ENCODE measurements around the gene APBA3.
"Not testable (repeated sequence)": the region's sequence is repeated elsewhere in the genome, so short reads cannot be mapped to it uniquely, and the experiment has no call there.

The APBA3 gene

DNA sequence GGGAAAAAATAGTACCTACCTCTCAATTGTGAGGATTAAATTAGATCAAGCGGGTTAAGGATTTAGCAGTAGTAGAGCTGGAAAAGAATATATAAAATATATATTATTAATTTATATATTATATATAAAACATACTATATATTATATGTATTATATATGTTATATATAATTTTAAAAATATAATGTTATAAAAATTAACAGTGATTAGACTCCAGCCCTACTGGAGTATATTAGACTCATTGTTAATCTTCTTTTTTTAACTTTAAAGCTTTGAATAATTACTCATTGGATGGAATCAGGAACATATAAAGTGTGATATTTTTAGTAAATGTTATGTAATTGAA is 610 bp upstream of the APBA3 start:
- H3K9me3 ChIP-seq (ENCODE audit: insufficient read depth, low read length): no peaks in the 10 kb centered on the region
- peak overlapping the region; percentile 93 for H3K4me3 ChIP-seq (ENCODE audit: insufficient read length, low read depth)
- peak overlapping the region; percentile 99 for H3K9ac ChIP-seq (ENCODE audit: insufficient read length, low read depth)
- no peaks in the 10 kb centered on the region for H3K27me3 ChIP-seq (ENCODE audit: insufficient read depth, insufficient read length)
- H3K4me1 ChIP-seq (ENCODE audit: insufficient read depth, insufficient read length): peaks cover 4% of the 10 kb centered on the region
- no peak for DNase-seq (ENCODE audit: low read depth, low spot score)
- peaks cover 42% of the 10 kb centered on the region for H3K36me3 ChIP-seq (ENCODE audit: insufficient read depth, insufficient read length, low read length)
- TF ChIP-seq ZNF274 (IDR thresholded peaks at IDR 0.05; ENCODE audit: low read depth, low read length): no peak
- TF ChIP-seq SUZ12 (IDR thresholded peaks at IDR 0.05; ENCODE audit: extremely low read depth, insufficient read depth, insufficient read length): no peak
- no peak for TF ChIP-seq YY1 (IDR thresholded peaks at IDR 0.05; ENCODE audit: insufficient read depth, insufficient read length)

- TF ChIP-seq SUZ12 (IDR thresholded peaks at IDR 0.05; ENCODE audit: extremely low read depth, insufficient read depth, insufficient read length) (no peak), YY1 (IDR thresholded peaks at IDR 0.05; ENCODE audit: insufficient read depth, insufficient read length) (no peak), ZNF274 (IDR thresholded peaks at IDR 0.05; ENCODE audit: low read depth, low read length) (no peak)
- Histone ChIP-seq H3K4me1 (ENCODE audit: insufficient read depth, insufficient read length) (peaks cover 4% of the 10 kb centered on the region), H3K4me3 (ENCODE audit: insufficient read length, low read depth) (peak overlapping the region; percentile 96), H3K27me3 (ENCODE audit: insufficient read depth, insufficient read length) (no peaks in the 10 kb centered on the region), H3K9me3 (ENCODE audit: insufficient read depth, low read length) (no peaks in the 10 kb centered on the region), H3K36me3 (ENCODE audit: insufficient read depth, insufficient read length, low read length) (peaks cover 38% of the 10 kb centered on the region), H3K9ac (ENCODE audit: insufficient read length, low read depth) (peak overlapping the region; percentile 97)
- no peak for DNase-seq (ENCODE audit: low read depth, low spot score)
Measured at GRCh38 chr19:3760871-3761361, 576 bp downstream of the APBA3 start.

GRCh38 chr19:3759482-3760254 is 1.8 kb downstream of the APBA3 start:
- Histone ChIP-seq H3K4me3 (ENCODE audit: insufficient read length, low read depth) (no peak overlapping the region), H3K9ac (ENCODE audit: insufficient read length, low read depth) (peak overlapping the region; percentile 50), H3K4me1 (ENCODE audit: insufficient read depth, insufficient read length) (peaks cover 2% of the 10 kb centered on the region), H3K36me3 (ENCODE audit: insufficient read depth, insufficient read length, low read length) (peaks cover 36% of the 10 kb centered on the region), H3K9me3 (ENCODE audit: insufficient read depth, low read length) (no peaks in the 10 kb centered on the region), H3K27me3 (ENCODE audit: insufficient read depth, insufficient read length) (no peaks in the 10 kb centered on the region)
- no peak for DNase-seq (ENCODE audit: low read depth, low spot score)
- TF ChIP-seq YY1 (IDR thresholded peaks at IDR 0.05; ENCODE audit: insufficient read depth, insufficient read length) (no peak), ZNF274 (IDR thresholded peaks at IDR 0.05; ENCODE audit: low read depth, low read length) (no peak), SUZ12 (IDR thresholded peaks at IDR 0.05; ENCODE audit: extremely low read depth, insufficient read depth, insufficient read length) (no peak)

- not testable (repeated sequence) for H3K9me3 ChIP-seq (ENCODE audit: insufficient read depth, low read length)
Measured at GRCh38 chr19:3758297-3758696, 3.2 kb downstream of the APBA3 start.

GRCh38 chr19:3757705-3758104 is 3.8 kb downstream of the APBA3 start:
- not testable (repeated sequence) for H3K4me3 ChIP-seq (ENCODE audit: insufficient read length, low read depth); H3K9ac ChIP-seq (ENCODE audit: insufficient read length, low read depth); H3K4me1 ChIP-seq (ENCODE audit: insufficient read depth, insufficient read length); H3K27me3 ChIP-seq (ENCODE audit: insufficient read depth, insufficient read length); DNase-seq (ENCODE audit: low read depth, low spot score); H3K9me3 ChIP-seq (ENCODE audit: insufficient read depth, low read length)
- H3K36me3 ChIP-seq (ENCODE audit: insufficient read depth, insufficient read length, low read length): peaks cover 48% of the 10 kb centered on the region

More at GRCh38 chr19:3758297-3758696, 3.2 kb downstream of the APBA3 start:
- H3K4me3 ChIP-seq (ENCODE audit: insufficient read length, low read depth); DNase-seq (ENCODE audit: low read depth, low spot score); H3K27me3 ChIP-seq (ENCODE audit: insufficient read depth, insufficient read length); H3K9ac ChIP-seq (ENCODE audit: insufficient read length, low read depth); H3K4me1 ChIP-seq (ENCODE audit: insufficient read depth, insufficient read length): not testable (repeated sequence)
- H3K36me3 ChIP-seq (ENCODE audit: insufficient read depth, insufficient read length, low read length): peaks cover 44% of the 10 kb centered on the region

DNA sequence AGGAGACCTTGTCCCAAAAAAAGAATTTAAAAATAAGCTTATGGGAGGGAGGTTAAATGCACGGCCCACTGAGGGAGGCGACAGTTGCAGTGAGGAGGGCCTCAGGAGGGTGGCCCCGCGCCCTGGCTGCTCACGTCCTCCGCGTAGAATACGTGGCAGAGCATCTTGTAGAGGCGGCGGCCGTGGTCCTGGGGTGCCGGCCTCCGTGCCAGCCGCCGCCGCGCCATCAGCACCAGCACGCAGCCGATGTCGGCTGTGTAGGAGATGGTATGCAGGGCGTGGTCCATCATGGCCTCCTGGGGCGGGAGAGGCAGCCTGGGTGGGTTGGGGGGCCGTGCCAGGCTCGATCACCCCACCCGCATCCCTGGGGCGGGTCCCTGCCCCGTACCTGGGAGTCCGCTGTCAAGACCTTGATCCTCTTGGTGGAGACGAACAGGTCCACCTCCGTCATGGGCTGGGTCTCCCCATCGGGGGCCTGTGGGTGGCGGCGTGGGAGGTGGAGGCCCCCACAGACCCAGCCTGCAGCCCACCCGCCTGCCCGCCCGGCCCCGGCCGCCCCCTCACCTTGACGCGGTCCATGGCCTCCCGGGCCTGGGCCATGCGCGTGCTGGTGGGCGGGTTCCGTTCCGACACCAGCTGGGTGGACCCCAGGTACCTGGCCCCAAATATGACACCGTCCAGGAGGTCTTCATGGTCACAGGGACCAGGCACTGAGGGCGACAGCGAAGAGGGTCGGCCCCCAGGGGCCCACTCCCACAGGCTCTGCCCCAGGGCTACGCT is 7.7 kb downstream of the APBA3 start:
- Histone ChIP-seq H3K9ac (ENCODE audit: insufficient read length, low read depth) (no peak overlapping the region), H3K36me3 (ENCODE audit: insufficient read depth, insufficient read length, low read length) (peaks cover 71% of the 10 kb centered on the region), H3K4me1 (ENCODE audit: insufficient read depth, insufficient read length) (no peaks in the 10 kb centered on the region), H3K4me3 (ENCODE audit: insufficient read length, low read depth) (no peak overlapping the region), H3K27me3 (ENCODE audit: insufficient read depth, insufficient read length) (no peaks in the 10 kb centered on the region), H3K9me3 (ENCODE audit: insufficient read depth, low read length) (no peaks in the 10 kb centered on the region)
- no peak for DNase-seq (ENCODE audit: low read depth, low spot score)
- TF ChIP-seq YY1 (IDR thresholded peaks at IDR 0.05; ENCODE audit: insufficient read depth, insufficient read length) (no peak), ZNF274 (IDR thresholded peaks at IDR 0.05; ENCODE audit: low read depth, low read length) (no peak), SUZ12 (IDR thresholded peaks at IDR 0.05; ENCODE audit: extremely low read depth, insufficient read depth, insufficient read length) (no peak)

DNA sequence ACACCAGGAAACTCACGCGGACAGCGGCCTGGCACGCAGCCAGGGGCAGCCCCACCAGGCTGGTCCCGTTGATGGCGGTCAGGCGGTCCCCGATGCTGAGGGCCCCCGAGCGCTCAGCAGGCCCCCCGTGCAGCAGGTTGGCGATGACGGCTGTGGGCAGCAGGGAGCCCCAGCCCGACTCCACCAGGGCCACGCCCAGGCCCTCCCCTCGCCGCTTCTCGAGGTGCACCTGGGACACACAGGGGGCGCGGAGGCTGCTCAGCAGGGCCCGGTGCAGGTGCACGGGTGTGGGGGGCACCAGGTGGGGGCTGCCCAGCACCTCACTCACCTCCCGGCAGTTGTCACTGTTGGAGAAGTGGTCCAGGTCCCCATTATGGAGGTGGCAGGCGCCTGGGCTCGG is 9.0 kb downstream of the APBA3 start:
- no peak for TF ChIP-seq ZNF274 (IDR thresholded peaks at IDR 0.05; ENCODE audit: low read depth, low read length)
- no peak for TF ChIP-seq SUZ12 (IDR thresholded peaks at IDR 0.05; ENCODE audit: extremely low read depth, insufficient read depth, insufficient read length)
- TF ChIP-seq YY1 (IDR thresholded peaks at IDR 0.05; ENCODE audit: insufficient read depth, insufficient read length): no peak
- Histone ChIP-seq H3K27me3 (ENCODE audit: insufficient read depth, insufficient read length) (no peaks in the 10 kb centered on the region), H3K36me3 (ENCODE audit: insufficient read depth, insufficient read length, low read length) (peaks cover 59% of the 10 kb centered on the region), H3K9ac (ENCODE audit: insufficient read length, low read depth) (no peak overlapping the region), H3K4me1 (ENCODE audit: insufficient read depth, insufficient read length) (no peaks in the 10 kb centered on the region), H3K9me3 (ENCODE audit: insufficient read depth, low read length) (no peaks in the 10 kb centered on the region), H3K4me3 (ENCODE audit: insufficient read length, low read depth) (no peak overlapping the region)
- DNase-seq (ENCODE audit: low read depth, low spot score): no peak

Measured in NT2/D1 (cell line).